CD4-positive, alpha-beta T cell treated with Interleukin-10 for 1 hour (primary cell): ENCODE data around the gene FAM156B.
A peak's percentile ranks its signal among the peaks of the same experiment; 100 is the strongest.
"Not testable (repeated sequence)": the region's sequence is repeated elsewhere in the genome, so short reads cannot be mapped to it uniquely, and the experiment has no call there.

Experiments
- DNase-seq: peaks from one replicate; pipeline ENCODE4 v3.0.0-alpha.2; 2020

Gene FAM156B

DNA sequence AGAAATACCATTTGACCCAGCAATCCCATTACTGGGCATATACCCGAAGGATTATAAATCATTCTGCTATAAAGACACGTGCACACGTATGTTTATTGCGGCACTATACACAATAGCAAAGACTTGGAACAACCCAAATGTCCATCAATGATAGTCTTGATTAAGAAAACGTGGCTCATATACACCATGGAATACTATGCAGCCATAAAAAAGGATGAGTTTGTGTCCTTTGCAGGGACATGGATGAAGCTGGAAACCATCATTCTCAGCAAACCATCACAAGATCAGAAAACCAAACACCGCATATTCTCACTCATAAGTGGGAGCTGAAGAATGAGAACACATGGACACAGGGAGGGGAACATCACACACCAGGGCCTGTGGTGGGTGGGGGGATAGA is 33.1 kb downstream of the FAM156B start:
- not testable (repeated sequence) for DNase-seq

DNA sequence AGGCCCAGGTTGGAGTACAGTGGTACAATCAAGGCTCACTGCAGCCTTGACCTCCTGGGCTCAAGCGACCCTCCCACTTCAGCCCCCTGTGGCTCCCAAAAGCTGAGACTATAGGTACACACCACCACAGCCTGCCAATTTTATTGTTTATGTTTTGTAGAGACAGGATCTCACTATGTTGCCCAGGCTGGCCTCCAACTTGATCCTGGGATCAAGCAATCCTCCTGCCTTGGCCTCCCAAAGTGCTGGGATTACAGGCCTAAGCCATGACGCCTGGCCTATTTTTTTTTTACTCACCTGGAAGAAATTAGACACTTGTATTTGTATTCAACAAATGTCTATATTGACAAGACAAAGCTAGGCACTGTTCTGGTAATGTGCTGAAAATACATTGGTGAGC is 36.1 kb downstream of the FAM156B start:
- no peak for DNase-seq

DNA sequence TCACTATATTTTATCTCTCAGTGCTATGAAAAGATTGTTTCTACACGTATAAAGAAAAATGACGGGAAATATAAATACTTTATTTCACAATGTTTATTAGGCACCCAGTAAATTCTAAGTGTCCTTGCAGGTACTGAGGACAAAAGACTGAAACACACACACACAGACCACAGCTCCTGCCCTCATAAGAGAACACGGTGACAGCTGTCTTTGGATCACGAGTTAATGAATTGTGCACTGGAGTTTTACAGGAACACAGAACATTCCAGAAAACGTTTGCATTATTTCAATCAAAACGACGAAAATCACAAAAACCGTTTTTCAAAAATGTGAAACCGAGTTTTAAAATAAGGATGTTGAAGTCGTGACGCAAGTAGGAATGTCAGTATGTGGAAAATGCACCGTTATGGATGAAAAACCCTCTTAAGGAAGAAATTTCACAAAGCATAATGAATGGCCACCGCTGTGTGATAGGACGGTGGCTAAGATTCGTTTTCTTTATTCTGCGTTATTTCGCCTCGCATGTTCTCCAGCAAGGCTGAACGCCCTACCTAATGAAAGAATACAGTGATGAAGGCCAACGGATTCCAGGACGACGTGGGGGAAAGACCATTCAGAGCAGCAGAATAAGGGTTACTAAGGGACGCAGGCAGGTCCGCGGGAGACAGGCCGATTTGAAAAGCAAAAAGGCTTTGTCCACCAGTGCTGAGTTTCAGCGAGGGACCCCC is 37.0 kb downstream of the FAM156B start:
- no peak for DNase-seq

DNA sequence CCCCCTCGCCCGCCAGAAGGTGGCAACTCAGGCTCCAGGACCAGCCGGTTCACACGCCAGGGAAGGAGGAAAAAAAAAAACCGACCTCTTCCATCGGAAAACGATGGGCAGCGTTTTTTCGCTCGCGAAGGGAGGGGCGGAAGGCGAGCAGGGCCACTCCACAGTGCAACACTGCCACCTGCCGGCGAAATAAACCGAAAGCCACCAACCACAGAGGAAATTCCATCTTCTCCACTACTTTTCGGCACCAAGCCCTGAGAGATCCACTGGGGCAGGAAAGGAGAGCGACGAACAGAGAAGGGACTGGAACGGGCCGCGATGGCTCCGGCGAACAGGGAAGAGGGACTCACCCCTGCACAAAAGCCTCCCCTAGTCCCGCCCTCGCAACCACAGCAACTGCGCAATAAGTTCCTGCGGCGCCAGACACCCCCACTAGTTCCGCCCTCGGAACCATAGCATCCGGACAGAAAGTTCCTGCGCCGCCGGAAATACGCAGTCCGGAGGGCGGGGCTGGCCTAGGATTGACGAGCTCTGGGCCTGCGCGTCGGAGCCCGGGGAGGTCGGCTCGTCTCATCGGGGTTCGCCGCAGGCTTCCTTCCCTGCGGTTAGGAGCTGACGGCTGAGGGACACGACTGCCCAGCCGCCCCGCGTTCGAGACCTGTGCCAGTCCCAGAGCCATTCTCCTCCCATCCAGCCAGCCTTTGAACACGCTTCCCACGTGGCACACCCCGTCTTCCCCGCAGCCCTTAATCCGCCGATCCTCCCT is 37.8 kb downstream of the FAM156B start:
- peak; percentile 93 for DNase-seq

DNA sequence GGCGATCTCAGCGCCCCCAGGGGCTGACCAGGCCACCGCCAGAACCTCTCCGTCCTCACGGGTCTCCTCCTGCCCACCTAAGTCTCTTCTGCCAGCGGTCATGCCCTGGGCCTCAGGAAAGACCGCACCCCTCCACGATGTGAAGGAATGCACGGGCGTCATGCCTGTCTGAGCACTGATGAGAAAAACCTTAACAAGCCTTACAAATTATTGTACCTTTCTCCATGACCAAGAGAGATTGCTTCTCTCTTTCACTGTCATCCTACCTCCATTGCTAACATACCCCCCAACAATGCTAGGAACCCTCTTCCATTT is 38.3 kb downstream of the FAM156B start:
- DNase-seq = not testable (repeated sequence)

DNA sequence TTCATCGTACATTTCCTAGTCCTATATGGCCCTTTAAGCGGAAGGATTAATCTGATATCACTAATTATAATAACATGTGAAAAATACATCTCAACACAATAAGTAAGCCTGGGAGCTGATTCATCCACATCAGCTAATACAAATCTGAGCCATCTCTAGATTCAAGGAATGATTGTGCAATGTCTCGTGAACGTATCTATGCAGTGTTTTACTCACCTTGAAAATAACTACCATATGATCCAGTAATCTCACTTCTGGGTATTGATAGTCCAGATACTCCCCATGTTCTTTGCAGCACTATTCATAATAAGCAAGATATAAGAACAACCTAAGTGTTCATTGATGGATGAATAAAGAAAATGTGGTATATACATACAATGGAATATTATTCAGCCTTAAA is 43.6 kb downstream of the FAM156B start:
- not testable (repeated sequence) for DNase-seq

DNA sequence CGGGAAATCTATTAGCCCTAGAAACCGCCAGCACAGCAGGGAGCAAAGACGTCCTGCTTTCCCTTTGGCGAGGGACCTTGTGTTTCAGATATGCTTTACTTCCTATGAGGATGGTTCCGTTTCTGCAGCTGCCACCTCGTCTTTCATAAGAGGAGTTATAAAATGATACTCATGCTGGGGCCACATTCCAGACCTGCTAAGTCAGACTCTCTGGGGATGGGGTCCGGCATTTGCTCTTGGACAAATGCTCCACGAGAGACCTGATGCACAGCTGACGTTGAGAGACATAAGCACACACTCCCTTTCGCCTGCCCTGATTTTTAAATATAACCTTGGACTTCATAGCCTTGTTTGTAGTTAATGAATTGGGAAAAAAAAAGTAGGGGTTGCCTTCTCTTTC is 44.6 kb downstream of the FAM156B start:
- not testable (repeated sequence) for DNase-seq

DNA sequence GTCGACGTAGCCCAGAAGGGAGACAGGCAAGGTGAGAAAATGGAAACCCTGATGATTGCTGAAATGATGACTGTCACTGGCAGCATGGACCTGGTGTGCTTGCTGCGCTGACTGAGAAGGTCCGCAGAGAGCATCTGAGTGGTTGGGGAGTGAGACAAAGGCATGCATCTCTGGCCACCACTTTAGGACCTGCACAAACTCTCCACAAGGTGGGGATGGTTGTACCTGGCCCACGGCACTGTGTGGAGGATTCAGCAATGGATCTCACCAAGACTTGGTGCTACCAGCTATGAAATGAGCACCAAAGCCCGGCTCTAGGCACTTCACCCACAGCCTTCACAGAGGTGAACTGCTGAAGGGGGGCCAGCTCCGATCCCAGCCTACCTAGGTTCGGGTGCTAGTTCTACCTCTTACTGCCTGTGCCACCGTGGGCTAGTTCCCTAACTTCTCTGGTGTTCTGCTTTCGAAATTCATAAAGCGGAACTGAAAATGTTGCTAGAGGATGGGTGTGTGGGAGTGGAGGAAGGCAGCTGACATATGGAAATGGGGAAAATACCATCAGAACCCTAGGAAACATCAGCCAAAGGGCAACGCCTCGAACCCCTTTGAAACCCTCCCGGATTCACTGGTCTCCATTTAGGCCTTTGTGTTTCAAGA is 48.8 kb downstream of the FAM156B start:
- DNase-seq = not testable (repeated sequence)

DNA sequence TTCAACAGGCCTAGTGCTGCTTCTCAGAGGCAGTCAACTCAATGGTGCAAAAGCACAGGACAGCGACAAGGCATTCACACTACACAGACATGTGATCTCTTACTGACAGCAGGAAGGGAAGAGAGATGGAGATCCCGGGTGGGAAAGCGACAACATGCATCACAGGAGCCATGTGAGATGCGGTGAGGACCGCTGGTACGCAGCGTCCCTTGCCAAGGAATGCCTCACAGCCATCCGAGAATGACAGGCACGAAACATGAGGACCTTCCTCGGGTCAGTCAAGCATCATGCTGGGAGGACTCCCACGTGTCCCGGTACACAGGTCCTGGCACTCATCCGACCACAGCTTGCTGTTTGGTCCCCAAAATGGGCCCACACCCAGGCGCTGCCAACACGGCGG is 50.4 kb downstream of the FAM156B start:
- DNase-seq = not testable (repeated sequence)

DNA sequence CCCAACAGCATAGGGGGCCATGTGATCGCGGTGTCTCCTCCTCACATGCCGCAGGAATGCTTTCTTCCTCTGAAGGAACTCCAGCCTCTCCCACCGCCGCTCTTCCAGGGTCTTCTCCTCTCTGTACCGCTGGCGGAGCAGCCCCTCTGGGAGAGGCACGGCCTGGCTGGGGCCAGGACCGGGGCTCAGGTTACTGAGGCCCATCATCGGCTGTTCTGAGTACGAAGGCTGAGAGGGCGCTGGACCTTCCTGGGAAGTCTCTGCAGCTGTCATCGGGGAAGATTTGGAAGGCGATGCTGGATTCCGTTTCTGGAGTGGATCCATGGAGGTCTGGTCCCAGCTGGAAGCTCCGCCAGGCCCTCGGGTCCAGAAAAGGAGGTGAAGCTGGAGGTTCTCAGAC is 51.1 kb downstream of the FAM156B start:
- not testable (repeated sequence) for DNase-seq

DNA sequence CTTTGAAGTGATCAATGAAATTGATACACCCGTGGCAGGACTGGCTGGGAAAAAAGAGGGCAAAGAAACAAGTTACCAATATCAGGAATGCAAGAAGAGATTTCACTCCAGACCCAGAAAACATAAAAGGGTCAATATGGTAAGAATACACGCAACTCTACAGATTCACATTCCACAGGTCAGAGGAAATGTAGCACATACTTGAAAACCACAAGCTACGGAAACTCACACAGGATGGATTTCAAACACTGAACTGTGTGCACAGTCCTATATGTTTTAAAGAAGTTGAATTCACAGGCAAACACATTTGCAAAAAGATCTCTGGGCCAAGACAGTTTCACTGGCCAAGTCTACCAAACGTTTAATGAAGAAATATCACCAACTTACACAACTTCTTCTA is 52.2 kb downstream of the FAM156B start:
- not testable (repeated sequence) for DNase-seq

DNA sequence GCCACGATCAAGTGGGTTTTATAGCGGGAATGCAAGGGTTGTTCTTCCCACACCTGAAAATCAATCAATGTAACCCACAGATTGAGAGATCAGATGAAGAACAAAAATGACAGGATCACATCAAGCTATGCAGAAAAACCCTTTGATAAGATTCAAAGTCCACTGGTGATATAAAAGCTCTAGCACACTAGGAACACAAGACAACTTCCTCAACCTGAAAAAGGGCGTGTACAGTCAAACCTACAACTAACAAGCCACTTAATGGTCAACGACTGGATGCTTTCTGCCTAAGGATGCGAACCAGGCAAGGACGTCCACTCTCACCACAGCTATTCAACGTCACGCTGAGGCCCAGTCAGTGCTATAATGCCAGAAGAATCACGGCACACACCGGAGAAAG is 52.8 kb downstream of the FAM156B start:
- DNase-seq = not testable (repeated sequence)
